ENCODE data around the gene SMIM7. TPM values are rescaled to one million over a fixed set of nuclear protein-coding genes. Genes with fewer than 3 reads are reported as not detected.

SMIM7 gene
- total RNA-seq, 1 experiment from 2014 or later, result 77.6 TPM

DNA sequence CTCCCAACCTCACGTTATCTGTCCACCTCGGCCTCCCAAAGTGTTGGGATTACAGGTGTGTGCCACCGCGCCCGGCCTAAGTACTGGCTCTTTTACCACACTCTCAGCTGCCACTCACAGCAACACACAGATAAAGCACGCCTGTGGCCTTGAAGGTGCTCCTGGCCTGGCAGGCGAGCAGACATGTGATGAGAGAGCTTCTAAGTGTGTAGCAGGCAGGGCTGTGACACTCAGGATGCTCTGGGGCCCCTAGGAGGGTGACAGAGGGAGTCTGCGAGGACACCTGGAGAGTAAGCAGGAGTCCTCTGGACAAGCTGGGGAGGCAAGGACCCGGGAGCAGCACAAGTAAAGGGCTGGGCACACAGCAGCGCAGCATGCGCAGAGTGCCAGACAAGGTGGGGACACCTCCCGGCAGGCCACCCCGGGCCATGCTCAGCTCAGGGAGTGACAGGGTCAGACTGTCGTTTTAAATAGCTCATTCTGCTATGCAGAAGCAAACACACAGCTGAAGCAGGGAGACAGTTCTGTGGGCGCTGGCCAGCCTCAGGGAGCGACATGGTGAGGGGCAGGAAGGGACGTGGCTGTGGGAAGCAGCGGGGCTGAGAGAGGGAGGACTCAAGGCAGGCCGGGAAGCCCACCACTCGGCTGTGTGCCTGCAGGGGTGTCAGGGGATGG is 58.4 kb downstream of the SMIM7 start:
- Histone ChIP-seq H3K4me1 (ENCODE audit: insufficient read depth, low read length) (no peaks in the 10 kb centered on the region), H3K23ac (ENCODE audit: insufficient read length, low read depth, low read length) (no peak overlapping the region), H4K8ac (replicated peaks; ENCODE audit: insufficient read length, low read depth, low read length) (no peak overlapping the region), H3K23me2 (ENCODE audit: insufficient read length, low read depth, low read length, poor library complexity, severe bottlenecking) (no peaks in the 10 kb centered on the region), H2BK120ac (ENCODE audit: low read depth, low read length, poor library complexity, severe bottlenecking) (no peak overlapping the region), H3K27ac (ENCODE audit: insufficient read length, low read depth, low read length) (no peak overlapping the region), H3K56ac (ENCODE audit: insufficient read length, low read depth, low read length) (no peak overlapping the region), H3K4me2 (ENCODE audit: insufficient read depth, insufficient read length, low read length) (no peak overlapping the region), H2AFZ (ENCODE audit: low read length) (no peak overlapping the region), H3K4ac (ENCODE audit: low read depth, low read length) (no peak overlapping the region), H2BK12ac (ENCODE audit: insufficient read length, low read depth, low read length) (no peak overlapping the region), H3K18ac (ENCODE audit: insufficient read length, low read depth, low read length) (no peak overlapping the region), H3K14ac (ENCODE audit: insufficient read depth, low read length) (no peak overlapping the region; the same call in 1 of the 2 replicates), H4K5ac (ENCODE audit: insufficient read length, low read depth, low read length) (no peak overlapping the region), H3T11ph (ENCODE audit: low read length) (no peak overlapping the region), H3K79me1 (ENCODE audit: insufficient read depth, low read depth, low read length, poor library complexity, severe bottlenecking) (peaks cover 10% of the 10 kb centered on the region), H4K91ac (ENCODE audit: insufficient read length, low read depth, low read length) (no peak overlapping the region), H3K27me3 (ENCODE audit: insufficient read depth, low read length) (no peaks in the 10 kb centered on the region), H3K79me2 (ENCODE audit: insufficient read depth, low read length) (peaks cover 14% of the 10 kb centered on the region; the same call in 1 of the 2 replicates), H2BK20ac (ENCODE audit: low read depth, low read length, poor library complexity, severe bottlenecking) (no peak overlapping the region), H2BK15ac (ENCODE audit: low read depth, low read length) (no peak overlapping the region), H2BK5ac (ENCODE audit: insufficient read length, low read length) (no peak overlapping the region), H4K20me1 (ENCODE audit: control insufficient read depth, insufficient read depth, insufficient read length) (no peaks in the 10 kb centered on the region), H3K9me3 (ENCODE audit: control insufficient read depth, low read depth, low read length) (no peaks in the 10 kb centered on the region), H2AK5ac (ENCODE audit: insufficient read length, low read length) (no peak overlapping the region), H3K9ac (ENCODE audit: extremely low read depth, insufficient read length, low read length) (no peak overlapping the region)
- WGBS (ENCODE audit: extremely low coverage, insufficient read length, low lambda C conversion rate), result no CpG with 5 or more reads among the region's 20 CpGs
- DNase-seq, result no peak
- no peaks in the 10 kb centered on the region for H3K36me3 Mint-ChIP-seq (ENCODE audit: insufficient read depth in 1 of 3, low read depth in 3 of 3)
- peaks cover 0 to 6% of the 10 kb centered on the region in 2 experiments; a peak in 3 of 4 replicates for H3K4me1 Mint-ChIP-seq
- TF ChIP-seq CTCF (conservative IDR thresholded peaks at IDR 0.05), result no peak
- peak overlapping the region in 1 of 3 experiments; percentile 49; a peak in 2 of 7 replicates for H3K27ac Mint-ChIP-seq
- H3K4me3 Mint-ChIP-seq, result no peak overlapping the region
- no peaks in the 10 kb centered on the region for H3K9me3 Mint-ChIP-seq
- no peaks in the 10 kb centered on the region for H3K27me3 Mint-ChIP-seq (ENCODE audit: low read depth)

All from H9 (cell line).